C4-2B (cell line): ENCODE results near the gene PTPN21.
A peak's percentile ranks its signal among the peaks of the same experiment; 100 is the strongest.

ENCODE experiments used
- H3K27ac ChIP-seq: fragments of 450-650 bp; 2 replicates; pipeline ENCODE4 v1.5.1; 2017
- ZFX ChIP-seq: fragments of 450-650 bp; IDR thresholded peaks from 2 replicates; pipeline ENCODE4 v1.6.1; 2017
- TF ChIP-seq, protein P1 (sequence below): fragments of 450-650 bp; conservative IDR thresholded peaks from 2 replicates; pipeline ENCODE4 v1.5.1; 2017; ENCODE audit warnings: mild to moderate bottlenecking

PTPN21 gene

DNA sequence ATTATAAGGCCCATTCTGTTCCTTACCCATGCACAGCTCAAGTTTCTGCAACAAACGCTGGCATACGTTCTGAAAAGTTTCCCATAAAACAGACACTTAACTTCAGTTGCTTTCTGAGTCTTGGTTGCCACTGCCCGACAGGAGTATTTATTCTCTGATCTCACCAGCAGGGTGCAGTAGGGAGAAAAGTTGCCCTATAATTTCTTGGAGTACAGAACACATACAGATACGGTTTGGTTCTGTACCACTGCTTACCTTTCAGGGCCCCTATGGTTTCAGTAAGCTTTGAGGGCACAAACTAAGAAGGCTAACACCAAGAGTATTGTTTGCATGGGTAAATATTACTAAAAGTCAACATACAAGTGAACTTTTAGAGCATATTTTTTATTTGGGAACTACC is 91.5 kb downstream of the PTPN21 start:
- no peak for TF ChIP-seq ZFX
- TF ChIP-seq, protein P1, sequence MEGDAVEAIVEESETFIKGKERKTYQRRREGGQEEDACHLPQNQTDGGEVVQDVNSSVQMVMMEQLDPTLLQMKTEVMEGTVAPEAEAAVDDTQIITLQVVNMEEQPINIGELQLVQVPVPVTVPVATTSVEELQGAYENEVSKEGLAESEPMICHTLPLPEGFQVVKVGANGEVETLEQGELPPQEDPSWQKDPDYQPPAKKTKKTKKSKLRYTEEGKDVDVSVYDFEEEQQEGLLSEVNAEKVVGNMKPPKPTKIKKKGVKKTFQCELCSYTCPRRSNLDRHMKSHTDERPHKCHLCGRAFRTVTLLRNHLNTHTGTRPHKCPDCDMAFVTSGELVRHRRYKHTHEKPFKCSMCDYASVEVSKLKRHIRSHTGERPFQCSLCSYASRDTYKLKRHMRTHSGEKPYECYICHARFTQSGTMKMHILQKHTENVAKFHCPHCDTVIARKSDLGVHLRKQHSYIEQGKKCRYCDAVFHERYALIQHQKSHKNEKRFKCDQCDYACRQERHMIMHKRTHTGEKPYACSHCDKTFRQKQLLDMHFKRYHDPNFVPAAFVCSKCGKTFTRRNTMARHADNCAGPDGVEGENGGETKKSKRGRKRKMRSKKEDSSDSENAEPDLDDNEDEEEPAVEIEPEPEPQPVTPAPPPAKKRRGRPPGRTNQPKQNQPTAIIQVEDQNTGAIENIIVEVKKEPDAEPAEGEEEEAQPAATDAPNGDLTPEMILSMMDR: peak; percentile 81
- H3K27ac ChIP-seq: peak overlapping the region; percentile 84

DNA sequence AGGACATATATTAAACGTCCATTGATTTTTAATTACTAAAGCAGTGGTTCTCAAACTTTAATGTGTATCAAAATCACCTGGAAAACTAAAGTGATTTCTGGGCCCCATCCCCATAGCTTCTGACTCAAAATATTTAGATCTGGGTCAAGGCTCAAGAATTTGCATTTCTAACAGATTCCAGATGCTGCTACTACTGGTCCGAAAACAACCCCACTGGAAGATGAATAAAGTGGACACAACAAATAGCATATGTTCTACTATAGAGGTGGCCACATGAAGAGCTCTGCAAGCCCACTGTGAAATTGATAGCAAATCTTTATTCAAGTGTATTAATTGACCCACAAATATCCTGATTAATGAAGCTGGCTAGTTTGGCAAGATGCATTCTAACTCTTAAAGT is 99.9 kb downstream of the PTPN21 start:
- no peak overlapping the region for H3K27ac ChIP-seq

DNA sequence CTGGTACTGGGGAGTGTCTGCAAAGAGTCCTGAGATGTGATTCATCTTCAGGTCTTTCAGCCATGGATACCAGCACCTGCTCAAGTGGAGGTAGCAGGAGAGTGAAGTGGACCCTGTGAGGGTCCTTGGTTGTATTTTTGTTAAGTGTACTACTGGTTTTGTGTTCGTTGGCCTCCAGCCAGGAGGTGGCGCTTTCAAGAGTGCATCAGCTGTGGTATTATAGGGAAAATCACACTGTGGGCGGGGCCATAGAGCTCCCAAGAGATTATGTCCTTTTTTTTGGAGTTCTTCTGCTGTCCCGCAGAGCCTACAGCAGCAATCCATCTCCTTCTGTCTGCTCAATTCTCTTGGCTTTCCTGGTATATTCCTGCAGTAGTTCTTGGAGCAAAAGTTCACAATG is 102.6 kb downstream of the PTPN21 start:
- TF ChIP-seq, protein P1: no peak
- TF ChIP-seq ZFX: no peak
- no peak overlapping the region for H3K27ac ChIP-seq

More for the DNA sequence above, 99.9 kb downstream of the PTPN21 start:
- TF ChIP-seq, protein P1: no peak
- TF ChIP-seq ZFX: no peak

DNA sequence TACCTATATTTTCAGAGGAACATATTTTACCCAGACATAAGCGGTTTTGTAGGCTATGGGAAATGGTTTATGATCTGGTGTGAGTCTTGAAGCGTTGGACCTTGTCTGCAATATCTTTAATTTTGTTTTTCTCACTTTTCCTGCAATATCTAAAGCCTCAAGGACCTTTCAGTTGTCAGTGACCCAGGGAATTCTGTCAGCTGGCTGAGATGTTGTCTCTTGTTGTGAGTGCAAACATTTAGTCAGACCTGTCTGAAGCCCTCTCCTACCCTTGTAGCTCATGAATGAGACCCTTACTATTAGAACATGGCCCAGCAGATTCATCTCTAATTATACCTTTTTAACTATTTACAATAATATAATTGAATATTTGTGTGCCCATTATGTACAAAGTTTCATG is 115.7 kb downstream of the PTPN21 start:
- no peak for TF ChIP-seq ZFX
- TF ChIP-seq, protein P1: no peak
- no peak overlapping the region for H3K27ac ChIP-seq

DNA sequence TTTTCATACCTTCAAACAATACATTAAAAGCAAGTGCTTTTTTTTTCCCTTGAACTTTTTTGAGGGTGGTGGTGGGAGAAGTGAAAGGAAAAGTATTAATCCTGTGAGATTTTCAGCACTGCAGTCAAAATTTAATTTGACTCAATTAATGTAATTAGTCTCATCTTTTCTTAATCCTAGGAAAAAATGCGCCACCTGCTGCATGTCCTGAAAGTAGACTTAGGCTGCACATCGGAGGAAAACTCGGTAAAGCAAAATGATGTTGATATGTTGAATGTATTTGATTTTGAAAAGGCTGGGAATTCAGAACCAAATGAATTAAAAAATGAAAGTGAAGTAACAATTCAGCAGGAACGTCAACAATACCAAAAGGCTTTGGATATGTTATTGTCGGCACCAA is 117.1 kb downstream of the PTPN21 start:
- no peak for TF ChIP-seq ZFX
- TF ChIP-seq, protein P1: peak; percentile 58
- H3K27ac ChIP-seq: no peak overlapping the region

DNA sequence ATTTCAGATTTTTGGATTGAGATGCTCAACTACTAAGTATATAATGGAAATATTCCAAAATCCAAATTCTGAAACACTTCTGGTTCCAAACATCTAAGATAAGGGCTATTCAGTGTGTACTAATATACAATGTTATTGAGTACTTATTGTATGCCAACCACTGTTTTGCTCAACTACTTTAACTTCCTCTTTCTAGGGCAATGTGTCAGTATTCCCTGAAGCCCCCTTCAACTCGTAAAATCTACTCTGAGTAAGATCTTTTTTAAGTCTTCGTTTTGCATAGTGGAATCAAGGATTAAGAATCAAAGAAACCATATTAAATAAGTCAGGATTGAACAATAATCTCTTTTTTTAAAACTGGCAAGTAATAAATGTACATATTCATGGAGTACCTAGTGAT is 123.8 kb downstream of the PTPN21 start:
- TF ChIP-seq, protein P1: no peak
- TF ChIP-seq ZFX: no peak
- no peak overlapping the region for H3K27ac ChIP-seq

DNA sequence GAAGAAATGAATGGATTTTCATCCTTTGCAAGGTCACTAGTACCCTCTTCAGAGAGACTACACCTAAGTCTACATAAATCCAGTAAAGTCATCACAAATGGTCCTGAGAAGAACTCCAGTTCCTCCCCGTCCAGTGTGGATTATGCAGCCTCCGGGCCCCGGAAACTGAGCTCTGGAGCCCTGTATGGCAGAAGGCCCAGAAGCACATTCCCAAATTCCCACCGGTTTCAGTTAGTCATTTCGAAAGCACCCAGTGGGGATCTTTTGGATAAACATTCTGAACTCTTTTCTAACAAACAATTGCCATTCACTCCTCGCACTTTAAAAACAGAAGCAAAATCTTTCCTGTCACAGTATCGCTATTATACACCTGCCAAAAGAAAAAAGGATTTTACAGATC is 128.5 kb downstream of the PTPN21 start:
- TF ChIP-seq, protein P1: no peak
- TF ChIP-seq ZFX: no peak
- H3K27ac ChIP-seq: no peak overlapping the region
